IPS DF 6.9 (cell line): ENCODE measurements around the gene IFT88.
A peak's percentile ranks its signal among the peaks of the same experiment; 100 is the strongest.

ENCODE experiments used
- DNase-seq: peaks from one replicate; pipeline ENCODE4 v3.0.0-alpha.2; 2013; ENCODE audit warnings: low read depth, low spot score
- H3K27ac ChIP-seq: one replicate; pipeline ENCODE4 v1.5.1; 2013; ENCODE audit warnings: low read length, control low read depth
- H3K27me3 ChIP-seq: 2 replicates; pipeline ENCODE4 v1.6.1; 2013; ENCODE audit warnings: mild to moderate bottlenecking, low read length; ENCODE audit not compliant: control insufficient read depth, insufficient read depth
- H3K36me3 ChIP-seq: 2 replicates; pipeline ENCODE4 v1.6.1; 2013; ENCODE audit warnings: low read length; ENCODE audit not compliant: control insufficient read depth, insufficient read depth
- H3K4me1 ChIP-seq: 2 replicates; pipeline ENCODE4 v1.6.1; 2013; ENCODE audit warnings: low read length; ENCODE audit not compliant: control insufficient read depth, insufficient read depth
- H3K4me3 ChIP-seq: 2 replicates; pipeline ENCODE4 v1.5.1; 2013; ENCODE audit warnings: mild to moderate bottlenecking, low read length
- H3K9me3 ChIP-seq: 2 replicates; pipeline ENCODE4 v1.6.1; 2013; ENCODE audit warnings: low read length, inconsistent platforms; ENCODE audit not compliant: control insufficient read depth, insufficient read depth
- WGBS: extraction: QIAGEN DNeasy Blood & Tissue Kit; methylation state at CpG from one replicate; pipeline ENCODE4 v1.1.7; 2013; ENCODE audit warnings: mixed read lengths, missing lambda C conversion rate; ENCODE audit not compliant: insufficient read length, insufficient coverage; 5-methylcytosine and 5-hydroxymethylcytosine counted together

The IFT88 gene

DNA sequence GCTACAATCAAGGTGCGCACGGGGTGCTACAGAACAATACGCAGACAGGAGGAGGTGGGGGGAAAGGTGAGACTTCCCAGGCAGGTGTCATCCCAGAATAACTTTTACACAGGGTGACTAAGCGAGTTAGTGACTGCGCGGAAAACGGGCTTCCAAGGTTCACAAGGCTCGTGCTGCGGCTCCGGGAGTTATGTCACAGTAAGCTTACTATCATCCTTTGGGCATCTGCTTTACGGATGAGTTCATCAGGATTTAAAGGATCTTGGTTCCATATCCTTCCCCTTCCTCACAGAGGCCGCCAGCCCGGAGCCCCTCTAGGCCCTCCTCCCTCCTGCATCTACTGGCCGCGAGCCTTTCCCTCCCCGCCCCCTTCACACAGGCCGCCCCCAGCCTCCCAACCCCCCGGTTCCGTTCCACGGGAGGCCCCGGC, 474 bp upstream of the IFT88 start:
- peak; percentile 18 for DNase-seq
- Histone ChIP-seq H3K27ac (no peak overlapping the region), H3K9me3 (no peaks in the 10 kb centered on the region), H3K4me1 (no peaks in the 10 kb centered on the region), H3K27me3 (no peaks in the 10 kb centered on the region), H3K36me3 (no peaks in the 10 kb centered on the region), H3K4me3 (peak overlapping the region; percentile 79; the same call in 1 of the 2 replicates)
- WGBS, result no CpG with 5 or more reads among the region's 21 CpGs

DNA sequence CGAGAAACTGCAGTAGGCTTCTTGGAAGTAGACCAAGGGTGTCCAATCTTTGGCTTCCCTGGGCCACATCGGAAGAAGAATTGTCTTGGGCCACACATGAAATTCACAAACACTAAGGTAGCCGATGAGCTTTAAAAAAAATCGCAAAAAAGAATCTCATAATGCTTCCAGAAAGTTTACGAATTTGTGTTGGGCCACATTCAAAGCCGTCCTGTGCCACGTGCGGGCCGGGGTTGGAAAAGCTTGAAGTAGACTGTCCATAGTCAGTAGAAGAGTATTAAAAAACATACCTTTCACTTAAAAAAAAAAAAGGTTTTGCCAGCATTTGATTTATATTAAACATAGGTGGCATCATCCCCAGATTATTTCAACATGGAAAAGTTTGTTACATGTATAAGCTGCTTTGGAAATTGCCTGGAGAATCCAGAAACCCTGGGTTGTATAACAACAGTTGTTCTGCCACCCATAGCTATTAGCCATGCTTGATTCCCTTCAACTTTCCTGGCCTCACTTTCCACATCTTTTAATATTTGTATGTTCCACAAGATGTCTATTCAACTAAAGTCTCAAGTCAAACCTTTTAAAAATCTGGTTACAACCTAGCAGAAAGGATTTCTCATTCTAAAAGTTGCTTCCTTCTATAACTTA, 1.0 kb downstream of the IFT88 start:
- Histone ChIP-seq H3K4me1 (no peaks in the 10 kb centered on the region), H3K27ac (no peak overlapping the region), H3K4me3 (no peak overlapping the region), H3K36me3 (no peaks in the 10 kb centered on the region), H3K9me3 (no peaks in the 10 kb centered on the region), H3K27me3 (no peaks in the 10 kb centered on the region)
- DNase-seq, result no peak
- WGBS, result no CpG with 5 or more reads among the region's 9 CpGs

DNA sequence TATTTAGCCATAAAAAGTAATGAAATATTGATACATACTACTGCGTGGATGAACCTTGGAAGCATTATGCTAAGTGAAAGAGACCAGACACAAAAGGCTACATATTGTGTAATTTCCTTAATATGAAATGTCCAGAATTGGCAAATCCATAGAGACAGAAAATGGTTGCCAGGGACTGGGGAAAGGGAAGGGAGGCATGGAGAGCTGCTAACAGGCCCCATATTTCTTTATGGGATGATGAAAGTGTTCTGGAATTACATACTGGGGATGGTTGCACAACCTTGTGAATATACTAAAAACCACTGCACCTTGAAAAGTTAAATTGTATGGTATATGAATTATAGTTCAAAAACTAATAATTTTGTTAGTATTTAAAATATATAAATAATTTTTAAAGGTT, 3.6 kb downstream of the IFT88 start:
- no peaks in the 10 kb centered on the region for H3K27me3 ChIP-seq
- no peaks in the 10 kb centered on the region for H3K4me1 ChIP-seq
- no peaks in the 10 kb centered on the region for H3K9me3 ChIP-seq
- no peak overlapping the region for H3K27ac ChIP-seq
- H3K4me3 ChIP-seq, result no peak overlapping the region
- no peak for DNase-seq
- WGBS, result no CpG with 5 or more reads among the region's 1 CpG
- H3K36me3 ChIP-seq, result no peaks in the 10 kb centered on the region

DNA sequence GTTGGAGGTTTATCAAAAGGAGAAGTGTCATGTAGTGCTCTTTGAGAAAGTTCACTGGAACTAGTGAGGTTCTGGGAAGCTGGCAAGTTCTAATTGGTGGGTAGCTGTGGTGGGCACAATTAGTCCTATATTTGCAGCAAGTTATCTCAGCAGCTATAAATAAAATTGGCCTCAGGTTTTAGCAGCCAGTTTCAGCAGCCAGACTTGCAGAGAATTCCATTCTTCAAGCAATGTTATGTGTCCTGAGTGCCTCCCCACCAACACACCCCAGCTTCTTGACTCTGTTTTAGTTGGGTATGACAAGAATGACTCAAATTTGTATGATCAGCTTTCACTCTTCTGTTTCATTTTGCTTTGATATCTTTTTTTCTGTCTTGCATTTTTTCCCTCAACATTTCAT, 4.7 kb downstream of the IFT88 start:
- no peaks in the 10 kb centered on the region for H3K9me3 ChIP-seq
- H3K4me1 ChIP-seq, result no peaks in the 10 kb centered on the region
- no peaks in the 10 kb centered on the region for H3K36me3 ChIP-seq
- H3K27ac ChIP-seq, result no peak overlapping the region
- no peak overlapping the region for H3K4me3 ChIP-seq
- DNase-seq, result no peak
- no peaks in the 10 kb centered on the region for H3K27me3 ChIP-seq

DNA sequence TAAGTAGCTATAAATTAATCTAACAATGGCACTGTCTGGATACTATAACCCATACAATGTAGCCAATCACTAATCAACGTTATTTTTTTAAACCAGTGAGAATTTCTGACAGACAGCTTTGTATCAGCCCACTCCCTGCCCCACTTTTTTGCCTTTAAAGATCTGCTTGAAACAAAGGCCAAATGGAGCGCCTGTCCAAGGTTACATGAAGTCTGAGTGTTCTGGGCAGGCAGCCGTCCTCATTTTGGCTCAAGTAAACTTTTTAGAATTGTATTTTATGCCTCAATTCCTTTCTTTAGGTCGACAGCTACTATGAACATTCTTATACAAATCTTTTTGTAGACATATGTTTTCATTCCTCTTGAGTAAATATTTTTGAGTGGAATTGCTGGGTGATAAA, 6.2 kb downstream of the IFT88 start:
- no peak overlapping the region for H3K4me3 ChIP-seq
- no peak for DNase-seq
- no peaks in the 10 kb centered on the region for H3K27me3 ChIP-seq
- H3K27ac ChIP-seq, result no peak overlapping the region
- no peaks in the 10 kb centered on the region for H3K4me1 ChIP-seq
- H3K9me3 ChIP-seq, result no peaks in the 10 kb centered on the region
- WGBS, result no CpG with 5 or more reads among the region's 4 CpGs
- H3K36me3 ChIP-seq, result no peaks in the 10 kb centered on the region

DNA sequence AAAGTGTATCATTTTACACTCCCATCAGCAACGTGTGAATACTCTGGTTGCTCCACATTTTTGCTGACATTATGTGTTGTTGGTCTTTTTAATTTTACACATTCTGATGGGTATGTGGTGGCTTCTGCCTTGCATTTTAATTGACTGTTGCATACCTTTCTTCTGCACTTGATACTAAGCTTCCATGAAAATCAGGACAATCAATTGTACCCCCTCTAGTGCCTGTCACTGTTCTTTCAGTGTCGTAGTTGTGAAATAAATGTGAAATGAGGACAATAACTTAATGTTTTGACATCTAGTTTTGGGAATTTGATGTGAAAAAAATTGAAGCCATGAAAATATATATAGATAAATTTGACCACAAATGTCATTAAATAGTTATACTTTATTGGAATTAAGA, 6.7 kb downstream of the IFT88 start:
- Histone ChIP-seq H3K4me1 (no peaks in the 10 kb centered on the region), H3K4me3 (no peak overlapping the region), H3K9me3 (no peaks in the 10 kb centered on the region), H3K27ac (no peak overlapping the region), H3K36me3 (no peaks in the 10 kb centered on the region), H3K27me3 (no peaks in the 10 kb centered on the region)
- DNase-seq, result no peak
- no CpG with 5 or more reads among the region's 2 CpGs for WGBS

DNA sequence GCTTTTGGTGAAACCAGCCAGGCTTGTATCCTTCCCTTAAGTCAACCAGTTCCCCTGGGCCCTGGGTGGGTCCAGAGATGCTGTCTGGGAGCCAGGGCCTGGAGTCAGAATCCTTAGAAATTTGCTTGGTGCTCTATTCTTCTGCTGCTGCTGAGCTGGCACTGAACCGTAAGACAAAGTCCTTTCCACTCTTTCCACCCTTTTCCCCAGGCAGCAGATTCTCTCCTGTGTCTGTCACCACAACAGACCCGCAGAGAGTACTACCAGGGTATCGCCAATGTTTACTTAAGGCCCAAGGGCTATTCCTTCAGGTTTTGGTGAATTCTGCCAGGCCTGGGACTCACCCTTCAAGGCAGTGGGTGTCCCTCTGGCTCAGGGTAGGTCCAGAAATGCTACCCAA, 12.2 kb downstream of the IFT88 start:
- Histone ChIP-seq H3K36me3 (no peaks in the 10 kb centered on the region), H3K27ac (no peak overlapping the region), H3K9me3 (no peaks in the 10 kb centered on the region), H3K4me3 (no peak overlapping the region), H3K27me3 (no peaks in the 10 kb centered on the region), H3K4me1 (no peaks in the 10 kb centered on the region)
- no peak for DNase-seq
- no CpG with 5 or more reads among the region's 3 CpGs for WGBS

DNA sequence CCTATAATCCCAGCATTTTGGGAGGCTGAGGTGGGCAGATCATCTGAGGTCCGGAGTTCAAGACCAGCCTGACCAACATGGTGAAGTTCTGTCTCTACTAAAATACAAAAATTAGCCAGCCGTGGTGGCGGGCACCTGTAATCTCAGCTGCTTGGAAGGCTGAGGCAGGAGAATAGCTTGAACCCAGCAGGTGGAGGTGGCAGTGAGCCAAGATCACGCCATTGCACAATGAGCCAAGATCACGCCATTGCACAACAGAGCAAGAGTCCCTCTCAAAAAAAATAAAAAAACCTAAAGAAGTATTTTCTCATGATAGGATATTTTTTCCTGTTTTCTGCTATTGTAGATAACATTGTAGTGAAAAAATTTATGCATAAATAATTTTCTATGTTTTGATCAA, 13.3 kb downstream of the IFT88 start:
- Histone ChIP-seq H3K27me3 (no peaks in the 10 kb centered on the region), H3K9me3 (no peaks in the 10 kb centered on the region), H3K27ac (no peak overlapping the region), H3K36me3 (no peaks in the 10 kb centered on the region), H3K4me1 (no peaks in the 10 kb centered on the region), H3K4me3 (no peak overlapping the region)
- DNase-seq, result no peak
- WGBS, result no CpG with 5 or more reads among the region's 5 CpGs

DNA sequence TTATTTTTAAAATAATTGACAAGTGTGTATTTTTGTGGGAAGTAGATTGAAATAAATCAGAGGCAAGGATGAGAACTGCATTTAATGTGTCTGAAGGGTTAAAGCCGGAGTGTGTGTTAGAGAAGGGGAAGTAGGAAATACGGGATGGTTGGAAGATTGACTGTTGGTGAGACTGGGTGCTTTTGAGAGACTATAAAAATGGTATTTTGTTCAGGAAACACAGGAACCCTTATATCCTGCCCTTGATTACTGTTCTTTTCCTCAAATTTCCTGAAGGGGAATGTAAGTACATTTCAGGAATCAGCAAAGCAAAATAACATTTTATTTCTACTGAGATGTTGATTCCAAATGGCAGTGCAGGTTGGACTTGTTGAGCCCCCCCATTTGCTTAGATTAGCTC, 15.1 kb downstream of the IFT88 start:
- DNase-seq, result no peak
- 100% methylated on average over 2 of the region's 2 CpGs for WGBS
- Histone ChIP-seq H3K27ac (no peak overlapping the region), H3K36me3 (no peaks in the 10 kb centered on the region), H3K27me3 (no peaks in the 10 kb centered on the region), H3K4me3 (no peak overlapping the region), H3K9me3 (no peaks in the 10 kb centered on the region), H3K4me1 (no peaks in the 10 kb centered on the region)

DNA sequence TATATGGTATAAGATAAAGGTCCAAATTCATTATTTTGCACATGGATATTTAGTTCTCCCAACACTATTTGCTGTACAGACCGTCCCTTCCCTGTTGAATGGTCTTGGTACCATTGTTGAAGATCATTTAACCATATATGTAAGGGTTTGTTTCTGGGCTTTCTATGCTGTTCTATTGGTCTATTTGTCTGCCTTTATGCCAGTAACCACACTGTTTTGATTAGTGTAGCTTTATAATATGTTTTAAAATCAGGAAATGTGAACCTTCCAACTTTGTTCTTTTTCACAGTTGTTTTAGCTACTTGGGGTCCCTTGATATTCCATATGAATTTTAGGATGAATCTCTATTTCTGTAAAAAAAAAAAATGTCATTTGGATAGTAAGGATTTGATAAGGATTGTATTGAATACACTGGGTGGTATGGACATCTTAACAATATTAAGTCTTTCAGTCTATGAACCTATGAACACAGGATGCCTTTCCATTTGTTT, 16.9 kb downstream of the IFT88 start:
- Histone ChIP-seq H3K4me3 (no peak overlapping the region), H3K27ac (no peak overlapping the region), H3K4me1 (no peaks in the 10 kb centered on the region), H3K36me3 (no peaks in the 10 kb centered on the region), H3K9me3 (no peaks in the 10 kb centered on the region), H3K27me3 (no peaks in the 10 kb centered on the region)
- no CpG with 5 or more reads among the region's 1 CpG for WGBS
- no peak for DNase-seq

DNA sequence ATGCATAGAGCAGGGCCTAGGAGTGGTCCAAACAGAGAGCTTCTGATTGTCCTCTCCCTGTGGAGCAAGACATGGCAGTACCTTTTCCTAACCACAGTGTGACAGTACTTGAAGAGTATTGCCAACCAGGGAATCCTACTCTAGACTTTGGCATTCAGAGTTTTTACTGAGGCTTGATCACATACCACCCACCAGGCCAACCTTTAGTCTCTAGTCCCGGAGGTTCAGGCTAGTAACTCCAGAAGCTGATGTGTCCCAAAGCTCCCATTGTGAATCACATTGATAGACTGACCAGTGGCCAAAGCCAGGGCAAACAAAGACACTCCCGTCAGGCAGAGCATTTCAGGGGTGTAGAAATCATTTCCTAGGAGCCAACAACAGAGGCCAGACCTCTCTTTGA, 18.4 kb downstream of the IFT88 start:
- Histone ChIP-seq H3K4me3 (no peak overlapping the region), H3K4me1 (no peaks in the 10 kb centered on the region), H3K9me3 (no peaks in the 10 kb centered on the region), H3K36me3 (no peaks in the 10 kb centered on the region), H3K27me3 (no peaks in the 10 kb centered on the region), H3K27ac (no peak overlapping the region)
- no peak for DNase-seq
- no CpG with 5 or more reads among the region's 2 CpGs for WGBS
